ENCODE data around the gene OTUD3.
A peak's percentile ranks its signal among the peaks of the same experiment; 100 is the strongest.

The OTUD3 gene, protein sequence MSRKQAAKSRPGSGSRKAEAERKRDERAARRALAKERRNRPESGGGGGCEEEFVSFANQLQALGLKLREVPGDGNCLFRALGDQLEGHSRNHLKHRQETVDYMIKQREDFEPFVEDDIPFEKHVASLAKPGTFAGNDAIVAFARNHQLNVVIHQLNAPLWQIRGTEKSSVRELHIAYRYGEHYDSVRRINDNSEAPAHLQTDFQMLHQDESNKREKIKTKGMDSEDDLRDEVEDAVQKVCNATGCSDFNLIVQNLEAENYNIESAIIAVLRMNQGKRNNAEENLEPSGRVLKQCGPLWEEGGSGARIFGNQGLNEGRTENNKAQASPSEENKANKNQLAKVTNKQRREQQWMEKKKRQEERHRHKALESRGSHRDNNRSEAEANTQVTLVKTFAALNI

DNA sequence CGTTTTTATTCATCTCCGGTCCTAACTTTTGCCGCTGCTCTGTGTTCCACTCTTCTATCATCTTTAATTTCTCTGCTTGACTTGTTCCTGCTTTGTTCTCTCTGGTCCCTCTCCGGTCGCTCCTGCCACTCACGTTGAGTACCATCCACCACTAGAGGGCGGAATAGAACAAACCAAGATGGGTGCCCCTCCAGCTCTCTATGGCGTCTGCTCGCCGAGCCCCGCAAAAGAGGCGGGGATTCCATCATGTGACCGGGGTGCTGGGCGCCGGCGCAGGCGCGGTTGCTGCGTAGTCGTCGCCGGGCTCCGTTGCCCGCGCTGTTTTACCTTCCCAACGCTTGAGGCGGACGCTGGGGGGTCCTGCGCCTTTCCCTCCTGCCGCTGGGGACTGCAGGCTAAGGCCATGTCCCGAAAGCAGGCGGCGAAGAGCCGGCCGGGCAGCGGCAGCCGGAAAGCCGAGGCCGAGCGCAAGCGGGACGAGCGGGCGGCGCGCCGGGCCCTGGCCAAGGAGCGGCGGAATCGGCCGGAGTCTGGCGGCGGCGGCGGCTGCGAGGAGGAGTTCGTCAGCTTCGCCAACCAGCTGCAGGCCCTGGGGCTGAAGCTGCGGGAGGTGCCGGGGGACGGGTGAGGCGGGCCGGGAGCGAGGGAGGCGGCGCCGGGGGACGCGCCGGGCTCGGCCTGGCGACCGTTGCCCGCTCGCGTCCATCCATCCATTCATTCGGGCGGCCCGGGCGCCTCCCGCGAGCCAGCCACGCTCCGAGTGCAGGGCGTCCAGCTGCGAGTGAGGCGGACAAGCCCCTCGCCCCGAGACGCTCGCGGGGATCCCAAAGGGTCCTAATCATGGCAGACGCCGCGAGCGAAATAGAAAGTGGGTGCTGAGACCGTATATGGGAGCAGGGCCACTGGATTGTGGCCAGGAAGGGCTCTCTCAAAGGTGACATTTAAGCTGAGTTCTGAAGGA is at the start of gene OTUD3:
OTUD3 (plus strand) TSS at position 285 of the 961 bp plus-strand sequence; CDS start at position 404, 119 bp downstream.
- H3K4me2 ChIP-seq: peak within 1 kb of the TSS; percentile 96
- H3K4me3 ChIP-seq (IDR thresholded peaks at IDR 0.05; ENCODE audit: insufficient read depth, low read depth, low read length): peak within 1 kb of the TSS; percentile 89
- H3K79me2 ChIP-seq (ENCODE audit: insufficient read depth, low read depth): peaks cover 38% of the 10 kb centered on the region; the same call in 1 of the 2 replicates
- peak within 1 kb of the TSS; percentile 65 for H3K9ac ChIP-seq
- peaks cover 11% of the 10 kb centered on the region for H3K4me1 ChIP-seq (ENCODE audit: low read depth, poor library complexity, severe bottlenecking)
- no peaks in the 10 kb centered on the region for H3K27me3 ChIP-seq (ENCODE audit: insufficient read depth, low read depth)
- H4K20me1 ChIP-seq (ENCODE audit: insufficient read depth): no peaks in the 10 kb centered on the region
- H2AFZ ChIP-seq (ENCODE audit: low read depth): peak within 1 kb of the TSS; percentile 44
- peak within 1 kb of the TSS; percentile 45; the same call in 1 of the 2 replicates for H3K27ac ChIP-seq
- TF ChIP-seq, protein P1, sequence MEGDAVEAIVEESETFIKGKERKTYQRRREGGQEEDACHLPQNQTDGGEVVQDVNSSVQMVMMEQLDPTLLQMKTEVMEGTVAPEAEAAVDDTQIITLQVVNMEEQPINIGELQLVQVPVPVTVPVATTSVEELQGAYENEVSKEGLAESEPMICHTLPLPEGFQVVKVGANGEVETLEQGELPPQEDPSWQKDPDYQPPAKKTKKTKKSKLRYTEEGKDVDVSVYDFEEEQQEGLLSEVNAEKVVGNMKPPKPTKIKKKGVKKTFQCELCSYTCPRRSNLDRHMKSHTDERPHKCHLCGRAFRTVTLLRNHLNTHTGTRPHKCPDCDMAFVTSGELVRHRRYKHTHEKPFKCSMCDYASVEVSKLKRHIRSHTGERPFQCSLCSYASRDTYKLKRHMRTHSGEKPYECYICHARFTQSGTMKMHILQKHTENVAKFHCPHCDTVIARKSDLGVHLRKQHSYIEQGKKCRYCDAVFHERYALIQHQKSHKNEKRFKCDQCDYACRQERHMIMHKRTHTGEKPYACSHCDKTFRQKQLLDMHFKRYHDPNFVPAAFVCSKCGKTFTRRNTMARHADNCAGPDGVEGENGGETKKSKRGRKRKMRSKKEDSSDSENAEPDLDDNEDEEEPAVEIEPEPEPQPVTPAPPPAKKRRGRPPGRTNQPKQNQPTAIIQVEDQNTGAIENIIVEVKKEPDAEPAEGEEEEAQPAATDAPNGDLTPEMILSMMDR (conservative IDR thresholded peaks at IDR 0.05; ENCODE audit: low read depth, low read length): peak; percentile 88
- no peaks in the 10 kb centered on the region for H3K36me3 ChIP-seq (ENCODE audit: insufficient read depth)

DNA sequence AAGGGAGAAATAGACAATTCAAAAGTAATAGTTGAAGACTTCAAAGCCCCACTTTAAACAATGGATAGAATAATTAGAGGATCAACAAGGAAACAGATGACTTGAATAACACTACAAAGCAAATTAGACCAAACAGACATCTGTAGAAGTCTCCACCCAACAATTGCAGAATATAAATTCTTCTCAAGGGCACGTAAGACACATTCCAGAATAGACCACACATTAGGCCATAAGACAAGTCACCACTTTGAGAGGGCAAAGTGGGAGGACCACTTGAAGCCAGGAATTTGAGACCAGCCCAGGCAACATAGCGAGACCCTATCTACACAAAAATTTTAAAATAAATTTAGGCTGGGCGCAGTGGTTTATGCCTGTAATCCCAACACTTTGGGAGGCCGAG is 46.6 kb upstream of the OTUD3 start:
- H3K4me1 ChIP-seq (ENCODE audit: low read depth, poor library complexity, severe bottlenecking): peaks cover 4% of the 10 kb centered on the region
- H2AFZ ChIP-seq (ENCODE audit: low read depth): no peak overlapping the region
- no peak overlapping the region for H3K9ac ChIP-seq
- no peaks in the 10 kb centered on the region for H4K20me1 ChIP-seq (ENCODE audit: insufficient read depth)
- TF ChIP-seq, protein P1 (conservative IDR thresholded peaks at IDR 0.05; ENCODE audit: low read depth, low read length): no peak
- H3K27ac ChIP-seq: no peak overlapping the region
- no peaks in the 10 kb centered on the region for H3K36me3 ChIP-seq (ENCODE audit: insufficient read depth)
- H3K79me2 ChIP-seq (ENCODE audit: insufficient read depth, low read depth): no peaks in the 10 kb centered on the region
- H3K4me2 ChIP-seq: no peak overlapping the region
- no peaks in the 10 kb centered on the region for H3K27me3 ChIP-seq (ENCODE audit: insufficient read depth, low read depth)
- no peak overlapping the region for H3K4me3 ChIP-seq (IDR thresholded peaks at IDR 0.05; ENCODE audit: insufficient read depth, low read depth, low read length)

DNA sequence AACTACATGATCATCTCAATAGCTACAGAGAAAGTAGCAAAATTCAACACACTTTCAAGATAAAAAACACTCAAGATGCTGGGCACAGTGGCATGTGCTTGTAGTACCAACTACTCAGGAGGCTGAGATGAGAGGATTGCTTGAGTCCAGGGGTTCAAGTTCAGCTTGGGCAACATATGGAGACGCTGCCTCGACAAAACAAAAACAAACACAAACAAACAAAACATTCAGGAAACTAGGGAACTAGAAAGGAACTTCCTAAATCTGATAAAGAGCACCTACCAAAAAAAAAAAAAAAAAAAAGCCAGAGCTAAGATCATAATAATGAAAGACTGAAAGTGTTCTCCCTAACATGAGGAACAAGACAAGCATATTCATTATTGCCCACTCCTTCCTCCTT is 44.3 kb upstream of the OTUD3 start:
- no peaks in the 10 kb centered on the region for H4K20me1 ChIP-seq (ENCODE audit: insufficient read depth)
- H2AFZ ChIP-seq (ENCODE audit: low read depth): no peak overlapping the region
- H3K4me2 ChIP-seq: no peak overlapping the region
- H3K27me3 ChIP-seq (ENCODE audit: insufficient read depth, low read depth): no peaks in the 10 kb centered on the region
- H3K4me3 ChIP-seq (IDR thresholded peaks at IDR 0.05; ENCODE audit: insufficient read depth, low read depth, low read length): no peak overlapping the region
- H3K27ac ChIP-seq: no peak overlapping the region
- H3K79me2 ChIP-seq (ENCODE audit: insufficient read depth, low read depth): no peaks in the 10 kb centered on the region
- H3K4me1 ChIP-seq (ENCODE audit: low read depth, poor library complexity, severe bottlenecking): peaks cover 4% of the 10 kb centered on the region
- no peak overlapping the region for H3K9ac ChIP-seq
- no peaks in the 10 kb centered on the region for H3K36me3 ChIP-seq (ENCODE audit: insufficient read depth)
- TF ChIP-seq, protein P1 (conservative IDR thresholded peaks at IDR 0.05; ENCODE audit: low read depth, low read length): no peak

DNA sequence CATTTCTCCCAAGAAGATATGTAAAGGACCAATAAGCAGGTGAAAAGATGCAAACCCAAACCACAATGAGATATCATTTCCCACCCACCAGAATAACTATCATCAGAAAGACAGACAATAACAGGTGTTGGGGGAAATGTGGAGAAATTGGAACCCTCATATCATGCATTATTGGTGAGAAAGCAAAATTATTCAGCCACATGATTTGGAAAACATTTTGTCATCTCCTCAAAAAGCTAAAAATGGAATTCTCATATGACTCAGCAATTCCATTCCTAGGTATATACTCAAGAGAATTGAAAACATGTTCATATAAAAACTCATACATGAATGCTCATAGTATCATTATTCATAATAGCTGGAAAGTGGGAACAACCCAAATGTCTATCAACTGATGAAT is 42.0 kb upstream of the OTUD3 start:
- TF ChIP-seq, protein P1 (conservative IDR thresholded peaks at IDR 0.05; ENCODE audit: low read depth, low read length): no peak
- no peak overlapping the region for H3K9ac ChIP-seq
- H3K4me3 ChIP-seq (IDR thresholded peaks at IDR 0.05; ENCODE audit: insufficient read depth, low read depth, low read length): no peak overlapping the region
- no peaks in the 10 kb centered on the region for H3K27me3 ChIP-seq (ENCODE audit: insufficient read depth, low read depth)
- H2AFZ ChIP-seq (ENCODE audit: low read depth): no peak overlapping the region
- H3K36me3 ChIP-seq (ENCODE audit: insufficient read depth): no peaks in the 10 kb centered on the region
- H3K27ac ChIP-seq: no peak overlapping the region
- no peak overlapping the region for H3K4me2 ChIP-seq
- H3K79me2 ChIP-seq (ENCODE audit: insufficient read depth, low read depth): no peaks in the 10 kb centered on the region
- H3K4me1 ChIP-seq (ENCODE audit: low read depth, poor library complexity, severe bottlenecking): peaks cover 4% of the 10 kb centered on the region
- no peaks in the 10 kb centered on the region for H4K20me1 ChIP-seq (ENCODE audit: insufficient read depth)

Data from KMS-11 (cell line).